DOHH2 (cell line): Measurements from ENCODE around the gene EDN1.

Experiments
- H3F3A ChIP-seq: fragments of 200-600 bp; sonication (generic), shearing (Covaris generic); 2 replicates; pipeline ENCODE4 v1.6.0; 2016; ENCODE audit warnings: antibody characterized with exemption, mild to moderate bottlenecking; ENCODE audit not compliant: control insufficient read depth, insufficient read depth
- H3K27ac ChIP-seq: fragments of 200-600 bp; sonication (generic); 2 replicates; pipeline ENCODE4 v1.5.1; 2014; ENCODE audit warnings: low read depth, mild to moderate bottlenecking, low read length, moderate library complexity
- H3K27me3 ChIP-seq: fragments of 200-600 bp; sonication (generic); 2 replicates; pipeline ENCODE4 v1.6.1; 2014; ENCODE audit warnings: mild to moderate bottlenecking, low read length, mixed read lengths; ENCODE audit not compliant: control insufficient read depth
- H3K36me3 ChIP-seq: fragments of 200-600 bp; sonication (generic); 2 replicates; pipeline ENCODE4 v1.6.1; 2014; ENCODE audit warnings: mild to moderate bottlenecking, low read length, moderate library complexity, mixed read lengths; ENCODE audit not compliant: control insufficient read depth
- H3K4me1 ChIP-seq: fragments of 200-600 bp; sonication (generic); 2 replicates; pipeline ENCODE4 v1.6.1; 2014; ENCODE audit warnings: mild to moderate bottlenecking, low read length, mixed read lengths; ENCODE audit not compliant: control insufficient read depth
- H3K4me2 ChIP-seq: fragments of 200-600 bp; sonication (generic); 2 replicates; pipeline ENCODE4 v1.6.0; 2014; ENCODE audit warnings: mild to moderate bottlenecking, low read length, moderate library complexity
- H3K4me3 ChIP-seq: fragments of 200-600 bp; sonication (generic); 2 replicates; pipeline ENCODE4 v1.5.1; 2014; ENCODE audit warnings: mild to moderate bottlenecking, low read length, mixed read lengths
- H3K79me2 ChIP-seq: fragments of 200-600 bp; sonication (generic); 2 replicates; pipeline ENCODE4 v1.6.1; 2014; ENCODE audit warnings: mild to moderate bottlenecking, low read length, mixed read lengths; ENCODE audit not compliant: control insufficient read depth
- H3K9me2 ChIP-seq: fragments of 200-600 bp; sonication (generic); replicated peaks from 2 replicates; pipeline ENCODE4 v1.6.1; 2014; ENCODE audit warnings: mild to moderate bottlenecking, low read length, mixed read lengths; ENCODE audit not compliant: control insufficient read depth
- H3K9me3 ChIP-seq: fragments of 200-600 bp; sonication (generic); 2 replicates; pipeline ENCODE4 v1.6.1; 2014; ENCODE audit warnings: antibody characterized with exemption, low read length, mixed read lengths; ENCODE audit not compliant: control insufficient read depth, insufficient read depth
- H4K20me1 ChIP-seq: fragments of 200-600 bp; sonication (generic); 2 replicates; pipeline ENCODE4 v1.6.0; 2014; ENCODE audit warnings: low read depth, mild to moderate bottlenecking, antibody characterized with exemption, low read length, moderate library complexity; ENCODE audit not compliant: control insufficient read depth, insufficient read depth
- EZH2phosphoT487 ChIP-seq: fragments of 200-600 bp; sonication (generic); IDR thresholded peaks from 2 replicates; pipeline ENCODE4 v1.6.1; 2017; ENCODE audit warnings: borderline replicate concordance, mild to moderate bottlenecking, antibody characterized with exemption, low read length, moderate library complexity, mixed read lengths
- TF ChIP-seq, protein P1 (sequence below): fragments of 200-600 bp; sonication (generic); IDR thresholded peaks from one replicate; pipeline ENCODE4 v1.5.1; 2014; ENCODE audit warnings: antibody characterized with exemption, mild to moderate bottlenecking, low read depth, low read length; ENCODE audit not compliant: poor library complexity, severe bottlenecking

Gene EDN1

DNA sequence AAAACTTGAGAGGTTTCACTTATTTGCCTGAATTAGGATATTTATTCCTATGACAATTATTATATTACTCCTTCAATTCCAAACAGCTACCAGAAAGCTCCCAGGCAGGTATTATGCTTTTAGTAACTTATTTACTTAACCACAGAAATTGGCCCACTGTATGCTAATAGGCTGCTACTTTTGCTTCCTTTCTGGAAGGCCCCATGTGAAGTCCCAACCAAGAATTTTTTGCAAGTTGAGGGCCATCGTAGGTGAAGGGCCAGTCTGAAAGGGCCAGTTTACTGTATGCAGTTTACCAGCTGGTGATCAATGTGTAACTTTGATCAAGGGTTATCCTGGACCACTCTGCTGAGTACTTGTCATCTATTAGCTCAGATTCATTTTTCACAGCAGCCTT is 45.0 kb downstream of the EDN1 start:
- Histone ChIP-seq H3K79me2 (no peaks in the 10 kb centered on the region), H3K4me2 (no peak overlapping the region), H3K36me3 (no peaks in the 10 kb centered on the region), H3K4me3 (no peak overlapping the region), H3K9me2 (no peaks in the 10 kb centered on the region), H3K9me3 (no peaks in the 10 kb centered on the region), H3K27ac (no peak overlapping the region), H4K20me1 (no peaks in the 10 kb centered on the region), H3K4me1 (peaks cover 14% of the 10 kb centered on the region), H3K27me3 (no peaks in the 10 kb centered on the region), H3F3A (no peaks in the 10 kb centered on the region)
- no peak for TF ChIP-seq EZH2phosphoT487
- TF ChIP-seq, protein P1, sequence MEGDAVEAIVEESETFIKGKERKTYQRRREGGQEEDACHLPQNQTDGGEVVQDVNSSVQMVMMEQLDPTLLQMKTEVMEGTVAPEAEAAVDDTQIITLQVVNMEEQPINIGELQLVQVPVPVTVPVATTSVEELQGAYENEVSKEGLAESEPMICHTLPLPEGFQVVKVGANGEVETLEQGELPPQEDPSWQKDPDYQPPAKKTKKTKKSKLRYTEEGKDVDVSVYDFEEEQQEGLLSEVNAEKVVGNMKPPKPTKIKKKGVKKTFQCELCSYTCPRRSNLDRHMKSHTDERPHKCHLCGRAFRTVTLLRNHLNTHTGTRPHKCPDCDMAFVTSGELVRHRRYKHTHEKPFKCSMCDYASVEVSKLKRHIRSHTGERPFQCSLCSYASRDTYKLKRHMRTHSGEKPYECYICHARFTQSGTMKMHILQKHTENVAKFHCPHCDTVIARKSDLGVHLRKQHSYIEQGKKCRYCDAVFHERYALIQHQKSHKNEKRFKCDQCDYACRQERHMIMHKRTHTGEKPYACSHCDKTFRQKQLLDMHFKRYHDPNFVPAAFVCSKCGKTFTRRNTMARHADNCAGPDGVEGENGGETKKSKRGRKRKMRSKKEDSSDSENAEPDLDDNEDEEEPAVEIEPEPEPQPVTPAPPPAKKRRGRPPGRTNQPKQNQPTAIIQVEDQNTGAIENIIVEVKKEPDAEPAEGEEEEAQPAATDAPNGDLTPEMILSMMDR, result no peak

DNA sequence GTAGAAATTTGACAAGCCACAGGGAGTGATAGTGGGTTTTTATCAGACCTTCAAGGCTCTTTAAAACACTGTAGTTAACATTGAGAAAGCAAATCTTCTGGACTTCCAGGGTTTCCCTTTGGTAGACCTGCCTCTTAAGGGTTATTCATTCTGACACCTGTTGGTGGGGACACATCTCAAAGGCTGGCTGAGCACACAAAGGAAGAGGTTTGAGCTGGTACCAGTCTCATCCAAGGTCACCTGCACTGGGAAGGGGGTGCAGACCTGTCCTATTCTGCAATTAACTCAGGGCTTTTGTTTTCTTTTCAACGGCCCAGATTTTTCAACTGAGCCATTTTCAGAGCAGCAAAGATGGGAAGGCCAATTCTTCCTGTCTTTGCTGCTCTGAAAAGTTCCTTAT is 45.6 kb downstream of the EDN1 start:
- peaks cover 14% of the 10 kb centered on the region for H3K4me1 ChIP-seq
- TF ChIP-seq, protein P1, result no peak
- TF ChIP-seq EZH2phosphoT487, result no peak
- no peaks in the 10 kb centered on the region for H3K9me3 ChIP-seq
- H3K27ac ChIP-seq, result no peak overlapping the region
- H3K79me2 ChIP-seq, result no peaks in the 10 kb centered on the region
- no peaks in the 10 kb centered on the region for H4K20me1 ChIP-seq
- no peaks in the 10 kb centered on the region for H3K9me2 ChIP-seq
- no peak overlapping the region for H3K4me2 ChIP-seq
- H3F3A ChIP-seq, result no peaks in the 10 kb centered on the region
- no peak overlapping the region for H3K4me3 ChIP-seq
- no peaks in the 10 kb centered on the region for H3K27me3 ChIP-seq
- no peaks in the 10 kb centered on the region for H3K36me3 ChIP-seq

DNA sequence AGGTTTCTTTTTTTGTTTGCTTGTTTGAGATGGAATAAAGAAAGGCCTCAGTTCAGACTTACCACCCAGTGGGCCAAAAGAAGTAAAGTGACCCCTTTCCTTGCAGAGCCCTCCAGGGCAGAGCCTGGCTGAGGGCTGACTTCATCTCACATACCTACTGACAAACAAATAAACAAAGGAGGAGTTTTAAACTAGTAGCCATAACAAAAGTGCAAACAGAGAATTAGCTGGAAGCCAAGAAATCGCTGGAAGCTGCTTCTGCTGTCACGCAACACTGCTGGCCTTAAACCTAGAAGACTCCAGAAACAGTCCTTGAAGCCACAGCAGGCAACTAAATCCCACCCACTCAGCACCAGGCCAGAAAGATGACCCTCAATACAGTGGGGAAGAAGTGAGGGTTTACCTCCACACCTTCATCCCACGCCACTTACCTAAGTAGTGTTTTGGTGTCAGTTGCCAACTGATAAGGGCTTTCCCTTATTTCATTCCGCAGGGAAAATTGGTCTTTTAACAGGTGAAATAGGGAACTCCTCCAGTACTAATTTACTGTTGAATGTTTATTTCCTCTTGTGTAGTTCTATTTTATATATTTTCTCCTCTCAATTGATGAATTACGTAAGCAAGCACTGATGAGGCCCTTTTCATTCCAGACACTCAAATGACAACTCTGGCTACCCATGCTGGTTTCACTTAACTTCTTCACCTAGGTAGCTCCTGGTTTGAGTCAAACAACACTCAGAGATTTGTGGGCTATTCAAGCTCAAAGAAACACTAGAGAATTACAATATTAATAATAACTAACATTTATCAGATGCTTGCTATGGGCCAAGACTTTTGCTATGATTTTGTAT is 46.2 kb downstream of the EDN1 start:
- Histone ChIP-seq H3K79me2 (no peaks in the 10 kb centered on the region), H3K4me1 (peaks cover 14% of the 10 kb centered on the region), H3K27ac (no peak overlapping the region), H4K20me1 (no peaks in the 10 kb centered on the region), H3F3A (no peaks in the 10 kb centered on the region), H3K36me3 (no peaks in the 10 kb centered on the region), H3K9me3 (no peaks in the 10 kb centered on the region), H3K4me2 (no peak overlapping the region), H3K9me2 (no peaks in the 10 kb centered on the region), H3K27me3 (no peaks in the 10 kb centered on the region), H3K4me3 (no peak overlapping the region)
- TF ChIP-seq, protein P1, result no peak
- no peak for TF ChIP-seq EZH2phosphoT487
